ENCODE data around the gene NOBOX. TPM values are rescaled to one million over a fixed set of nuclear protein-coding genes. Genes with fewer than 3 reads are reported as not detected.
A peak's percentile ranks its signal among the peaks of the same experiment; 100 is the strongest.

Gene NOBOX
- total and polyA plus RNA-seq, 9 donors, result not detected

GRCh38 chr7:144398291-144398690 lies 5.2 kb downstream of the NOBOX start:
- Histone ChIP-seq H3K27ac (ENCODE audit: low read length) (no peak overlapping the region), H3K9me3 (replicated peaks; ENCODE audit: control insufficient read depth, low read depth, low read length) (no peaks in the 10 kb centered on the region), H3K4me3 (ENCODE audit: low read length) (no peak overlapping the region), H3K4me1 (ENCODE audit: control insufficient read depth, insufficient read depth, low read length) (no peaks in the 10 kb centered on the region), H3K27me3 (ENCODE audit: control insufficient read depth, insufficient read depth, low read length) (no peaks in the 10 kb centered on the region), H3K36me3 (ENCODE audit: control insufficient read depth, insufficient read depth, low read length) (no peaks in the 10 kb centered on the region)
- WGBS (ENCODE audit: insufficient coverage), result 69% methylated on average over 9 of the region's 9 CpGs
- no peak for DNase-seq

DNA sequence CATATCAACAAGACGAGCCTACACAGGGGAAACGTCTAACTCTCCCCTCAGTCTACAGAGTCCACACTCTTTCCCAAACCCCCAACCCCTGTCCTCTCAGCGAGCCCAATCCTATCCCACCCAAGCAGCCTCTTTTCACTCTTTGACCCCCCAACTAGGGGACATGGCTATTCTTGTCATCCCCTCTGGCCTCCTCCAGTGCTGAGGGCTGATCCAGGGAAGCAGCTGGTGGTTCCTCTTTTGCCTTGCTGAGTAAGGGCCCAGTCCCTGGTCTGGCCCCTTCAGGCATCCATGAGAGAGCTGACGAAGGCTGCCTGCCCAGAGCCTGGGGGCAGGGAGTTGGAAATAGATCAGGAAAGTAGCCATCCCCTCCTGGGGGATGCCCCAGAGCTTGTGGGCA lies 6.4 kb downstream of the NOBOX start:
- Histone ChIP-seq H3K27me3 (ENCODE audit: control insufficient read depth, insufficient read depth, low read length) (no peaks in the 10 kb centered on the region), H3K27ac (ENCODE audit: low read length) (no peak overlapping the region), H3K4me3 (ENCODE audit: low read length) (no peak overlapping the region), H3K9me3 (replicated peaks; ENCODE audit: control insufficient read depth, low read depth, low read length) (no peaks in the 10 kb centered on the region), H3K36me3 (ENCODE audit: control insufficient read depth, insufficient read depth, low read length) (no peaks in the 10 kb centered on the region), H3K4me1 (ENCODE audit: control insufficient read depth, insufficient read depth, low read length) (no peaks in the 10 kb centered on the region)
- no peak for DNase-seq
- 58% methylated on average over 4 of the region's 4 CpGs for WGBS (ENCODE audit: insufficient coverage)

DNA sequence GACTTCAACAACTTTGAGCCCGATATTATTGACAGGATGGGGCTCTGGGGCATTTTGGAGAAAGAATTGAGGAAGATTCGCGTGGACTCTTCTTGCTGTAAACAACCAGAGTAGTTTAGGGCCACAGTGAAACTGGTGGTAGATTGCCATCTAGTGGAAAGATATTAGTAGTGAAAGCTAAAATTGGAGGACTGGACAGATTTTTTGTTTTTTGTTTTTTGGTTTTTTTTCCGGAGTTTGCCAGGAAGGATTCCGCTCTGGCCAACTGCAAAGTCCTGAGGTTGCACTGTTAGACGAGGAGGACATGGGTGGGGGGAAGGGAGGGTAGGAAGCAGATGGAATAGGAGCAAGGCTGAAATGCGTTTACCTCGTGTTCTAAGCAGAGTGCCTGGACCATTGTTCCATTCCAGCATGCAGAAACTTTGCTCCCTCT lies 11.7 kb downstream of the NOBOX start:
- H3K9me3 ChIP-seq (replicated peaks; ENCODE audit: control insufficient read depth, low read depth, low read length), result no peaks in the 10 kb centered on the region
- H3K27me3 ChIP-seq (ENCODE audit: control insufficient read depth, insufficient read depth, low read length), result no peaks in the 10 kb centered on the region
- peak; percentile 84 for DNase-seq
- no peak overlapping the region for H3K4me3 ChIP-seq (ENCODE audit: low read length)
- no peaks in the 10 kb centered on the region for H3K36me3 ChIP-seq (ENCODE audit: control insufficient read depth, insufficient read depth, low read length)
- H3K27ac ChIP-seq (ENCODE audit: low read length), result no peak overlapping the region
- no peaks in the 10 kb centered on the region for H3K4me1 ChIP-seq (ENCODE audit: control insufficient read depth, insufficient read depth, low read length)
- 3% methylated on average over 2 of the region's 8 CpGs for WGBS (ENCODE audit: insufficient coverage)

DNA sequence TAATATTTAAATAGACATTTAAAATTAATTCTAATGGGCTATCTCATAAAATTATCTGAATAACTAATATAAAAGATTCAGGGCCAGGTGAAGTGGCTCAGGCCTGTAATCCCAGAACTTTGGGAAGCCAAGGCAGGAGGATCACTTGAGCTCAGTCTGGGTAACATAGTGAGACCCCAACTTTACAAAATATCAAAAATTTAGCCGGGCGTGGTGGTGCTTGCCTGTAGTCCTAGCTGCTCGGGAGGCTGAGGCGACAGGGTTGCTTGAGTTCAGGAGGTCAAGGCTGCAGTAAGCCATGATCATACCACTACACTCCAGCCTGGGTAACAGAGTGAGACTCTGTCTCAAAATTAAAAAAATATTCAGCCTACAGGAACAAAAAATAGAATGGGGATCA lies 12.5 kb downstream of the NOBOX start:
- no peak overlapping the region for H3K27ac ChIP-seq (ENCODE audit: low read length)
- H3K9me3 ChIP-seq (replicated peaks; ENCODE audit: control insufficient read depth, low read depth, low read length), result no peaks in the 10 kb centered on the region
- WGBS (ENCODE audit: insufficient coverage), result 100% methylated on average over 1 of the region's 4 CpGs
- H3K4me3 ChIP-seq (ENCODE audit: low read length), result no peak overlapping the region
- no peak for DNase-seq
- no peaks in the 10 kb centered on the region for H3K4me1 ChIP-seq (ENCODE audit: control insufficient read depth, insufficient read depth, low read length)
- no peaks in the 10 kb centered on the region for H3K36me3 ChIP-seq (ENCODE audit: control insufficient read depth, insufficient read depth, low read length)
- H3K27me3 ChIP-seq (ENCODE audit: control insufficient read depth, insufficient read depth, low read length), result no peaks in the 10 kb centered on the region

DNA sequence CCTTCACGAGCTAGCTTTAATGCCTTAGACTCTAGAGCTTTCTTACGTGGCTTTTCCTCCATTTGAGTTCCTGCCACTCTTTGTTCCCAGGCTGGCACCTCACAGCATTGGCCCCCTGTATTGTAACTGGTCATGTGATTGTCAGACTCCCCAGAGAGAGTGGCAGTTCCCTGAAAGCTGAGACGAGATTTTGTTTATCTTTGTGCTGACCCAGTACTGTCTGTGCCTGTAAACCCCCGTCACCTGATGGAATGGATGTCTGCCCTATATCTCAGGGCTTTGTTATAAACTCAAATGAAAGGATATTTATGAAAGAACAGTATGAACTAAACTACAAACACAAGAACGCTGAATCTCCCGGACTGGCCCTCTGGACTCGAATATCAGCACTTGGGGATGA lies 13.0 kb downstream of the NOBOX start:
- 43% methylated on average over 1 of the region's 7 CpGs for WGBS (ENCODE audit: insufficient coverage)
- Histone ChIP-seq H3K9me3 (replicated peaks; ENCODE audit: control insufficient read depth, low read depth, low read length) (no peaks in the 10 kb centered on the region), H3K27ac (ENCODE audit: low read length) (no peak overlapping the region), H3K4me1 (ENCODE audit: control insufficient read depth, insufficient read depth, low read length) (no peaks in the 10 kb centered on the region), H3K27me3 (ENCODE audit: control insufficient read depth, insufficient read depth, low read length) (no peaks in the 10 kb centered on the region), H3K36me3 (ENCODE audit: control insufficient read depth, insufficient read depth, low read length) (no peaks in the 10 kb centered on the region), H3K4me3 (ENCODE audit: low read length) (no peak overlapping the region)
- DNase-seq, result no peak

DNA sequence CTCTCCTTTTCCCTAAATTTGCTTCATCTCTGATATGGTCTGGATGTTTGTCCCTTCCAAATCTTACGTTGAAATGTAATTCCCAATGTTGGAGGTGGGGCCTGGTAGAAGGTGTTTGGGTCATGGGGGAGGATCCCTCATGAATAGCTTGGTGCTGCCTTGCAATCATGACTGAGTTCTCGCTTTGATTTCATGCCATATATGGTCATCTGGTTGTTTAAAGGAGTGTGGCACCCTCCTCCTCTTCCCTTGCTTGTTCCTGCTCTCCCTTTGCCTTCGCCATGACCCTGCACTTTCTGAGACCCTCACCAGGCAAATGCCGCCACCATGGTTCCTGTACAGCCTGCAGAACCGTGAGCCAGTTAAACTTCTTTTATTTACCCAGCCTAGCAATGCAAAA lies 14.5 kb downstream of the NOBOX start:
- 85% methylated on average over 3 of the region's 5 CpGs for WGBS (ENCODE audit: insufficient coverage)

GRCh38 chr7:144386741-144387140 lies 16.8 kb downstream of the NOBOX start:
- Histone ChIP-seq H3K27ac (ENCODE audit: low read length) (no peak overlapping the region), H3K4me3 (ENCODE audit: low read length) (no peak overlapping the region), H3K36me3 (ENCODE audit: control insufficient read depth, insufficient read depth, low read length) (no peaks in the 10 kb centered on the region), H3K27me3 (ENCODE audit: control insufficient read depth, insufficient read depth, low read length) (no peaks in the 10 kb centered on the region), H3K9me3 (replicated peaks; ENCODE audit: control insufficient read depth, low read depth, low read length) (no peaks in the 10 kb centered on the region), H3K4me1 (ENCODE audit: control insufficient read depth, insufficient read depth, low read length) (no peaks in the 10 kb centered on the region)
- DNase-seq, result no peak

More for the DNA sequence above, 14.5 kb downstream of the NOBOX start:
- Histone ChIP-seq H3K4me3 (ENCODE audit: low read length) (no peak overlapping the region), H3K9me3 (replicated peaks; ENCODE audit: control insufficient read depth, low read depth, low read length) (no peaks in the 10 kb centered on the region), H3K27ac (ENCODE audit: low read length) (no peak overlapping the region), H3K27me3 (ENCODE audit: control insufficient read depth, insufficient read depth, low read length) (no peaks in the 10 kb centered on the region), H3K4me1 (ENCODE audit: control insufficient read depth, insufficient read depth, low read length) (no peaks in the 10 kb centered on the region), H3K36me3 (ENCODE audit: control insufficient read depth, insufficient read depth, low read length) (no peaks in the 10 kb centered on the region)
- no peak for DNase-seq

DNA sequence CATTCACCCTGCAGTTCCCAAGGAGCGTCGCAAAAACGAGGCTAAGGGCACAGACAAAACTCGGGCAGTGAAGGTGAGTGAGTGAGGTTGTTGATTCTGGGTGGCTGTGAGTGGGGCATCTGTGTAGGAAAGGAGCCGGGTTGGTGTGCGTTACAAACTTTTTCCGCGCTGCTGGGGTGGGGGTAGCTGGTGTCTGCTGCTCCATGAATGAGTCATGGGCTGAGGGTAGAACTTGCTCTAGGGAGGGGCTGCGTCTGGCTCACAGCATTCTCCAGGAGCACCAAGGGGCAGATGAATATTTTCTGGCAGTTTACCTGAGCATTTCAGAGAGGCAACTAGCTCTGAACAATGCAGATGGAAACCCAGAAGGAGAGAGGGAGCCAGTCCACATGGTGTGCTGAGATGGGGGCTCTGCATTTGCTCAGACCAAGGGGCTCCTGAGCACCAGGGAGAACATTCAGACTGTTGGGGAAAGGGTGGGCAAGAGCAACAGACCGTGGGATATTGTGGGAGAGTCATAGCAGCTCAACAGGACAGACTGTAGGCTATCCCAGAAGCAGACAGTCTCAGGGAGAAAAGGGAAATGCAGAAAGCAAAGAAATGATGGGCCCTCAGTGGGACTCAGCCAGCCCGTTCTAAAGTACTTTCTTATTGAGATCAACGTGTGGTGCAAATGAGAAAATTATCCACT lies 18.8 kb downstream of the NOBOX start:
- no peak overlapping the region for H3K27ac ChIP-seq (ENCODE audit: low read length)
- H3K36me3 ChIP-seq (ENCODE audit: control insufficient read depth, insufficient read depth, low read length), result no peaks in the 10 kb centered on the region
- WGBS (ENCODE audit: insufficient coverage), result 57% methylated on average over 9 of the region's 12 CpGs
- H3K4me1 ChIP-seq (ENCODE audit: control insufficient read depth, insufficient read depth, low read length), result no peaks in the 10 kb centered on the region
- no peak overlapping the region for H3K4me3 ChIP-seq (ENCODE audit: low read length)
- H3K27me3 ChIP-seq (ENCODE audit: control insufficient read depth, insufficient read depth, low read length), result no peaks in the 10 kb centered on the region
- H3K9me3 ChIP-seq (replicated peaks; ENCODE audit: control insufficient read depth, low read depth, low read length), result no peaks in the 10 kb centered on the region
- no peak for DNase-seq

- no peaks in the 10 kb centered on the region for H3K9me3 ChIP-seq (replicated peaks; ENCODE audit: control insufficient read depth, low read depth, low read length)
- H3K4me3 ChIP-seq (ENCODE audit: low read length), result no peak overlapping the region
- H3K36me3 ChIP-seq (ENCODE audit: control insufficient read depth, insufficient read depth, low read length), result no peaks in the 10 kb centered on the region
- H3K27me3 ChIP-seq (ENCODE audit: control insufficient read depth, insufficient read depth, low read length), result no peaks in the 10 kb centered on the region
- no CpG with 5 or more reads among the region's 4 CpGs for WGBS (ENCODE audit: insufficient coverage)
- no peak overlapping the region for H3K27ac ChIP-seq (ENCODE audit: low read length)
- H3K4me1 ChIP-seq (ENCODE audit: control insufficient read depth, insufficient read depth, low read length), result no peaks in the 10 kb centered on the region
- DNase-seq, result no peak
Measured at GRCh38 chr7:144384071-144384470, 19.4 kb downstream of the NOBOX start.

- 91% methylated on average over 7 of the region's 11 CpGs for WGBS (ENCODE audit: insufficient coverage)
- Histone ChIP-seq H3K27me3 (ENCODE audit: control insufficient read depth, insufficient read depth, low read length) (no peaks in the 10 kb centered on the region), H3K9me3 (replicated peaks; ENCODE audit: control insufficient read depth, low read depth, low read length) (no peaks in the 10 kb centered on the region), H3K4me3 (ENCODE audit: low read length) (no peak overlapping the region), H3K4me1 (ENCODE audit: control insufficient read depth, insufficient read depth, low read length) (no peaks in the 10 kb centered on the region), H3K36me3 (ENCODE audit: control insufficient read depth, insufficient read depth, low read length) (no peaks in the 10 kb centered on the region), H3K27ac (ENCODE audit: low read length) (no peak overlapping the region)
- DNase-seq, result no peak
Measured at GRCh38 chr7:144379776-144380384, 23.6 kb downstream of the NOBOX start.
